Panc1 (cell line): ENCODE results near the gene SLX1A.
"Not testable (repeated sequence)": the region's sequence is repeated elsewhere in the genome, so short reads cannot be mapped to it uniquely, and the experiment has no call there.

ENCODE experiments used
- POLR2AphosphoS5 ChIP-seq: IDR thresholded peaks from 2 replicates; pipeline ENCODE4 v1.6.1; 2012; ENCODE audit warnings: mild to moderate bottlenecking, low read depth, low read length, moderate library complexity
- TCF7L2 ChIP-seq: IDR thresholded peaks from 2 replicates; pipeline ENCODE4 v1.6.1; 2011; ENCODE audit warnings: mild to moderate bottlenecking, low read depth, low read length, inconsistent platforms
- TF ChIP-seq, protein P1 (sequence below), 2 experiments: IDR thresholded peaks; 2 replicates each; pipeline ENCODE4 v1.6.1; 2011 to 2012; ENCODE audit warnings: low read depth in 2 of 2, control low read depth in 1 of 2, low read length in 1 of 2, mild to moderate bottlenecking in 1 of 2, moderate library complexity in 1 of 2; ENCODE audit not compliant: insufficient read depth in 1 of 2
- TF ChIP-seq, protein P2 (sequence below): fragments of 450-650 bp; IDR thresholded peaks from 2 replicates; pipeline ENCODE4 v1.5.1; 2017; ENCODE audit warnings: mild to moderate bottlenecking

DNA sequence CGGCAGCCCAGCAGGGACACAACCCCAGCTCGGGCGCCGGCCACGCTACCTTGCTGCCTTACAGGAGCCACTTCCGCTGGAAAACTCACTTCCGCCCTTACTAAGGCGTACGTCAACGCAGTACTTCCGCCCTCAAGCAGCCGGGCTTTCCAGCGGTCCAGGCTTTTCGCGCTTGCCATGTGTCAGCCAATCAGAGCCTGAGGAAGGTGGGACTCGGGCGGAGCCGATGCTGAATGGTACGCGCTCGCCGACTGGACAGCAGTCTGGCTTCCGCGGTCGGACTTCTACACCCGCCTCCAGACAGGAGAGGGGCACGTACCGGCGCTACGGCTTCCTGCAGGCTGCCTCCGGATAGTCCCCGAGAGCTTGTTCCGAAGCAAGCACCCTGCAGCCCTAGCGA is at the start of gene SLX1A, which contains the start of gene BOLA2B:
- TF ChIP-seq, protein P1, sequence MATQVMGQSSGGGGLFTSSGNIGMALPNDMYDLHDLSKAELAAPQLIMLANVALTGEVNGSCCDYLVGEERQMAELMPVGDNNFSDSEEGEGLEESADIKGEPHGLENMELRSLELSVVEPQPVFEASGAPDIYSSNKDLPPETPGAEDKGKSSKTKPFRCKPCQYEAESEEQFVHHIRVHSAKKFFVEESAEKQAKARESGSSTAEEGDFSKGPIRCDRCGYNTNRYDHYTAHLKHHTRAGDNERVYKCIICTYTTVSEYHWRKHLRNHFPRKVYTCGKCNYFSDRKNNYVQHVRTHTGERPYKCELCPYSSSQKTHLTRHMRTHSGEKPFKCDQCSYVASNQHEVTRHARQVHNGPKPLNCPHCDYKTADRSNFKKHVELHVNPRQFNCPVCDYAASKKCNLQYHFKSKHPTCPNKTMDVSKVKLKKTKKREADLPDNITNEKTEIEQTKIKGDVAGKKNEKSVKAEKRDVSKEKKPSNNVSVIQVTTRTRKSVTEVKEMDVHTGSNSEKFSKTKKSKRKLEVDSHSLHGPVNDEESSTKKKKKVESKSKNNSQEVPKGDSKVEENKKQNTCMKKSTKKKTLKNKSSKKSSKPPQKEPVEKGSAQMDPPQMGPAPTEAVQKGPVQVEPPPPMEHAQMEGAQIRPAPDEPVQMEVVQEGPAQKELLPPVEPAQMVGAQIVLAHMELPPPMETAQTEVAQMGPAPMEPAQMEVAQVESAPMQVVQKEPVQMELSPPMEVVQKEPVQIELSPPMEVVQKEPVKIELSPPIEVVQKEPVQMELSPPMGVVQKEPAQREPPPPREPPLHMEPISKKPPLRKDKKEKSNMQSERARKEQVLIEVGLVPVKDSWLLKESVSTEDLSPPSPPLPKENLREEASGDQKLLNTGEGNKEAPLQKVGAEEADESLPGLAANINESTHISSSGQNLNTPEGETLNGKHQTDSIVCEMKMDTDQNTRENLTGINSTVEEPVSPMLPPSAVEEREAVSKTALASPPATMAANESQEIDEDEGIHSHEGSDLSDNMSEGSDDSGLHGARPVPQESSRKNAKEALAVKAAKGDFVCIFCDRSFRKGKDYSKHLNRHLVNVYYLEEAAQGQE (IDR thresholded peaks at IDR 0.05; ENCODE audit: insufficient read depth in 1 of 2, low read depth in 2 of 2, low read length in 1 of 2) = not testable (repeated sequence)
- TF ChIP-seq, protein P2, sequence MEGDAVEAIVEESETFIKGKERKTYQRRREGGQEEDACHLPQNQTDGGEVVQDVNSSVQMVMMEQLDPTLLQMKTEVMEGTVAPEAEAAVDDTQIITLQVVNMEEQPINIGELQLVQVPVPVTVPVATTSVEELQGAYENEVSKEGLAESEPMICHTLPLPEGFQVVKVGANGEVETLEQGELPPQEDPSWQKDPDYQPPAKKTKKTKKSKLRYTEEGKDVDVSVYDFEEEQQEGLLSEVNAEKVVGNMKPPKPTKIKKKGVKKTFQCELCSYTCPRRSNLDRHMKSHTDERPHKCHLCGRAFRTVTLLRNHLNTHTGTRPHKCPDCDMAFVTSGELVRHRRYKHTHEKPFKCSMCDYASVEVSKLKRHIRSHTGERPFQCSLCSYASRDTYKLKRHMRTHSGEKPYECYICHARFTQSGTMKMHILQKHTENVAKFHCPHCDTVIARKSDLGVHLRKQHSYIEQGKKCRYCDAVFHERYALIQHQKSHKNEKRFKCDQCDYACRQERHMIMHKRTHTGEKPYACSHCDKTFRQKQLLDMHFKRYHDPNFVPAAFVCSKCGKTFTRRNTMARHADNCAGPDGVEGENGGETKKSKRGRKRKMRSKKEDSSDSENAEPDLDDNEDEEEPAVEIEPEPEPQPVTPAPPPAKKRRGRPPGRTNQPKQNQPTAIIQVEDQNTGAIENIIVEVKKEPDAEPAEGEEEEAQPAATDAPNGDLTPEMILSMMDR = not testable (repeated sequence)
- not testable (repeated sequence) for TF ChIP-seq POLR2AphosphoS5, TCF7L2
